Right lobe of liver (tissue), 6 donors: ENCODE measurements around the gene FOXO4. TPM values are rescaled to one million over a fixed set of nuclear protein-coding genes. Genes with fewer than 3 reads are reported as not detected.

Experiments used
- ATAC-seq, 4 donors: fragments of 200-7000 bp; cut with Tn5 transposase; one replicate each; pipeline ENCODE4 v1.9.1; 2020; ENCODE audit warnings: mild to moderate bottlenecking in 4 of 4, moderate library complexity in 4 of 4
- DNase-seq, 3 donors: peaks; one replicate each; pipeline ENCODE4 v3.0.0-alpha.2; 2020
- H3K27ac ChIP-seq, 3 donors: fragments of 200-600 bp; one replicate each; pipeline ENCODE4 v1.8.0; 2022
- H3K27me3 ChIP-seq, 2 donors: fragments of 200-600 bp; one replicate each; pipeline ENCODE4 v1.8.0; 2022
- H3K36me3 ChIP-seq, 4 donors: fragments of 200-600 bp; sonication (generic) in 1 of 4; one replicate each; pipeline versions ENCODE4 v1.5.1 to v1.8.0; 2017 to 2022; ENCODE audit warnings: control low read depth in 1 of 4
- H3K4me1 ChIP-seq, 4 donors: fragments of 200-600 bp; sonication (generic) in 1 of 4; one replicate each; pipeline versions ENCODE4 v1.5.1 to v1.8.0; 2017 to 2022; ENCODE audit warnings: control low read depth in 1 of 4
- H3K4me3 ChIP-seq, 3 donors: fragments of 200-600 bp; one replicate each; pipeline ENCODE4 v1.8.0; 2022
- H3K9me3 ChIP-seq, 4 donors: fragments of 200-600 bp; sonication (generic) in 1 of 4; one replicate each; pipeline versions ENCODE4 v1.5.1 to v1.8.0; 2017 to 2022; ENCODE audit warnings: control low read depth in 1 of 4
- POLR2A ChIP-seq: fragments of 450-650 bp; IDR thresholded peaks from one replicate; pipeline ENCODE4 v1.6.1; 2017; ENCODE audit warnings: antibody characterized with exemption, mild to moderate bottlenecking
- WGBS: methylation state at CpG from one replicate; pipeline ENCODE4 v1.1.6; 2018; ENCODE audit warnings: low coverage, low lambda C conversion rate; ENCODE audit not compliant: insufficient coverage; ENCODE audit errors: missing lambda C conversion rate; 5-methylcytosine and 5-hydroxymethylcytosine counted together
- intact Hi-C, 2 donors: fragments of 100-400 bp; cut with DNase I; formaldehyde crosslinking; loops; one replicate each; pipeline versions ENCODE4 v1.11.2 to v1.14.1; 2022
- small RNA-seq, 2 experiments: library from RNA; depleted of rRNA; stranded (forward); fragments of <200 nt; gene quantifications; one replicate each; pipeline ENCODE3, GENCODE V24; 2016
- total RNA-seq, 6 experiments: library from RNA; depleted of rRNA in 2 of 6; stranded (reverse); fragments of >200 nt in 2 of 6; fragmentation: NEBNext Ultra II Directional in 3 of 6; extraction: Animal tissue kit (Norgen Biotek cat#: 25700) in 3 of 6; gene quantifications; one replicate each; pipeline versions ENCODE4 v1.1.0 to v1.2.4, GENCODE V29; 2016 to 2023
- TF ChIP-seq, protein P1 (sequence below), 4 donors: fragments of 200-600 bp in 3 of 4; fragments of 450-650 bp in 1 of 4; IDR thresholded peaks; one replicate each; pipeline versions ENCODE4 v1.5.1 to v1.8.0; 2016 to 2022; ENCODE audit warnings: antibody characterized with exemption in 4 of 4, mild to moderate bottlenecking in 2 of 4
- donor health status: DM: no; HTN: yes; CAD: no.
- donor health status: DM: no; HTN: no; CAD: no.
- donor health status: DM: no; HTN: no; CAD: no.
- donor health status: DM: no; HTN: yes; CAD: no.
- donor health status: DM: no; HTN: yes; CAD: no.

Gene FOXO4
- total RNA-seq, 6 experiments from 2014 or later: 5.2 to 12.1 (median 8.5) TPM

DNA sequence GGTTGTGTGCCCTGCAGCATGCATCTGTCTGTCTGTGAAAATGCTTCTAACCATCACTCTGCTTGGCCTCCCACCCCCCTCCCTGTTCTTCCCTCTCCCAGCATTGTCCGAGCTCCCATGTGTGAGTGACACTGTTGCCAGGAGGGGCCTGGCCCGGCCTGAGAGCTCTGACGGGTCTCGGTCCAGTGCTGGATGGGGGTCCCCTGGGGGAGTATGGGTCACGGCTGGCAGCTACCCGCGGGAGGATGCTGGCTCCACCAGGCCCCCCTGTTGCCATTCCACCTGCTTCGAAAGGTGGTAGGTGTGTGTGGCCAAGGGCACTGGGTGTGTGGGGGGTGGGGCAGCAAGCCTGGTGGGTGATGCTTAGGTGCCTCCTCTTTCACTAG, 52.6 kb downstream of the FOXO4 start:
- Histone ChIP-seq H3K27me3 (no peaks in the 10 kb centered on the region), H3K27ac (no peak overlapping the region), H3K36me3 (no peaks in the 10 kb centered on the region), H3K9me3 (no peaks in the 10 kb centered on the region), H3K4me1 (no peaks in the 10 kb centered on the region), H3K4me3 (no peak overlapping the region)
- no peak for TF ChIP-seq POLR2A
- TF ChIP-seq, protein P1, sequence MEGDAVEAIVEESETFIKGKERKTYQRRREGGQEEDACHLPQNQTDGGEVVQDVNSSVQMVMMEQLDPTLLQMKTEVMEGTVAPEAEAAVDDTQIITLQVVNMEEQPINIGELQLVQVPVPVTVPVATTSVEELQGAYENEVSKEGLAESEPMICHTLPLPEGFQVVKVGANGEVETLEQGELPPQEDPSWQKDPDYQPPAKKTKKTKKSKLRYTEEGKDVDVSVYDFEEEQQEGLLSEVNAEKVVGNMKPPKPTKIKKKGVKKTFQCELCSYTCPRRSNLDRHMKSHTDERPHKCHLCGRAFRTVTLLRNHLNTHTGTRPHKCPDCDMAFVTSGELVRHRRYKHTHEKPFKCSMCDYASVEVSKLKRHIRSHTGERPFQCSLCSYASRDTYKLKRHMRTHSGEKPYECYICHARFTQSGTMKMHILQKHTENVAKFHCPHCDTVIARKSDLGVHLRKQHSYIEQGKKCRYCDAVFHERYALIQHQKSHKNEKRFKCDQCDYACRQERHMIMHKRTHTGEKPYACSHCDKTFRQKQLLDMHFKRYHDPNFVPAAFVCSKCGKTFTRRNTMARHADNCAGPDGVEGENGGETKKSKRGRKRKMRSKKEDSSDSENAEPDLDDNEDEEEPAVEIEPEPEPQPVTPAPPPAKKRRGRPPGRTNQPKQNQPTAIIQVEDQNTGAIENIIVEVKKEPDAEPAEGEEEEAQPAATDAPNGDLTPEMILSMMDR (IDR thresholded peaks at IDR 0.05): no peak
- ATAC-seq (no peak), DNase-seq (no peak)
- intact Hi-C loops: no loop called here
- no CpG with 5 or more reads among the region's 8 CpGs for WGBS

DNA sequence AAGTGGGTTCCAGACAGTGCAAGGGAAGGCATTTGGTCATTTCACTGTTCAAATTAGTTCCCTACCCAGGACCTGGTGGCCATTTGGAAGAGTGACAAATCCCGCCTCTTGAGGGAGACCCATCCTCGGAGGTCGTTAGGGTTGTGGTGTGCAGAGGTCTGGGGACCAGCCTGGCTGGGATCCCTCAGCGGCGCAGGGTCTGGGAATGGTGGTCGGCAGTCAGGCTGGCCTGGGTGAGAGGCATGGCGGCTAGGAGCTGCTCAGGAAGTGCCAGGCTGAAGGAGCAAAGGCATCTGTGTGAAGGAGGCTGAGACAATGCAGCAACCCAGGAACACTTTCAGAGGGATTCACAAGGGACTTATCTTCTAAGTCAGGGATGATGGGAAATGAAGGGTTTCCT, 55.7 kb downstream of the FOXO4 start:
- no peak overlapping the region for H3K4me3 ChIP-seq
- no peaks in the 10 kb centered on the region for H3K9me3 ChIP-seq
- DNase-seq: no peak
- no peak overlapping the region for H3K27ac ChIP-seq
- no peaks in the 10 kb centered on the region for H3K27me3 ChIP-seq
- 40% methylated on average over 2 of the region's 7 CpGs for WGBS
- intact Hi-C loops: no loop called here
- no peaks in the 10 kb centered on the region for H3K36me3 ChIP-seq
- TF ChIP-seq POLR2A: no peak
- TF ChIP-seq, protein P1 (IDR thresholded peaks at IDR 0.05): no peak
- no peak for ATAC-seq
- no peaks in the 10 kb centered on the region for H3K4me1 ChIP-seq

Small RNA genes within 50 kb of the gene (small RNA-seq; reads per million reads assigned to genes)
- gene CXorf65: 0 reads per million in 2 experiments

Other genes with a start within 250 kb of the FOXO4 start
- under 1 TPM in 1 of 6 experiments, not detected in 5; 0.09 TPM for gene TEX11, start 187.1 kb upstream of the FOXO4 start, total RNA-seq
- not detected for gene SLC7A3, start 164.8 kb upstream of the FOXO4 start, total RNA-seq
- gene SNX12, start 27.5 kb upstream of the FOXO4 start, total RNA-seq: 10 to 100 TPM; 21.2 to 31.1 (median 24.1) TPM
- not detected for gene CXorf65, start 10.9 kb downstream of the FOXO4 start, total RNA-seq
- gene IL2RG, start 15.7 kb downstream of the FOXO4 start, total RNA-seq: 1 to 10 TPM in 5 of 6 experiments, under 1 TPM in 1; 0.64 to 4.0 (median 1.7) TPM
- gene MED12, start 22.7 kb downstream of the FOXO4 start, total RNA-seq: 10 to 100 TPM in 5 of 6 experiments, 1 to 10 TPM in 1; 7.8 to 16.3 (median 12.5) TPM
- gene NLGN3, start 49.0 kb downstream of the FOXO4 start, total RNA-seq: under 1 TPM in 5 of 6 experiments, not detected in 1; 0.12 to 0.25 (median 0.14) TPM
- gene GJB1, start 127.4 kb downstream of the FOXO4 start, total RNA-seq: 100 to 1,000 TPM; 120 to 329 (median 205) TPM
- 10 to 100 TPM in 3 of 6 experiments, 1 to 10 TPM in 3; 8.2 to 13.7 (median 10.1) TPM for gene ZMYM3, start 158.3 kb downstream of the FOXO4 start, total RNA-seq
- gene NONO, start 187.8 kb downstream of the FOXO4 start, total RNA-seq: 100 to 1,000 TPM in 2 of 6 experiments, 10 to 100 TPM in 4; 92.9 to 113 (median 98.4) TPM
- gene ITGB1BP2, start 205.9 kb downstream of the FOXO4 start, total RNA-seq: under 1 TPM; 0.31 to 0.92 (median 0.66) TPM